H1 (cell line): ENCODE data around the gene KRT23. TPM values are rescaled to one million over a fixed set of nuclear protein-coding genes. Genes with fewer than 3 reads are reported as not detected.

ENCODE experiments used
- CTCF ChIA-PET: fragments of 300-600 bp; sonication (Branson Sonifier 250); formaldehyde crosslinking; loops from one replicate; lab custom pipeline; 2021; ENCODE audit not compliant: partially characterized antibody; lab: Charles Lee
- POLR2A ChIA-PET: fragments of 300-600 bp; sonication (Branson Sonifier 250); formaldehyde crosslinking; loops from one replicate; lab custom pipeline; 2021; ENCODE audit warnings: inconsistent platforms; ENCODE audit not compliant: partially characterized antibody; lab: Charles Lee
- DNase-seq, 2 experiments: peaks; one replicate each; pipeline versions ENCODE4 v3.0.0 to v3.0.0-alpha.2; 2010 to 2022; ENCODE audit warnings: low spot score in 2 of 2, low read depth in 1 of 2, mixed read lengths in 1 of 2
- FAIRE-seq: peaks from 2 replicates; lab custom pipeline; 2011; peaks lifted over from hg19 to GRCh38; lab: Jason Lieb, UNC
- H2AFZ ChIP-seq: 2 replicates; pipeline ENCODE4 v1.8.1; 2012; ENCODE audit warnings: low read length, inconsistent platforms
- H2AK5ac ChIP-seq: 2 replicates; pipeline ENCODE4 v1.6.1; 2013; ENCODE audit warnings: low read depth, low read length
- H2BK120ac ChIP-seq: replicated peaks from 2 replicates; pipeline ENCODE3; 2013; ENCODE audit warnings: low read depth, low read length, inconsistent platforms
- H2BK12ac ChIP-seq: 2 replicates; pipeline ENCODE4 v1.6.1; 2013; ENCODE audit warnings: low read depth, low read length
- H2BK15ac ChIP-seq: 2 replicates; pipeline ENCODE4 v1.6.1; 2013; ENCODE audit warnings: low read length
- H2BK20ac ChIP-seq: 2 replicates; pipeline ENCODE4 v1.6.1; 2013; ENCODE audit warnings: low read length
- H2BK5ac ChIP-seq: 2 replicates; pipeline ENCODE4 v1.6.1; 2013; ENCODE audit warnings: low read depth, low read length
- H3K14ac ChIP-seq: 2 replicates; pipeline ENCODE4 v1.6.1; 2013; ENCODE audit warnings: inconsistent platforms; ENCODE audit not compliant: insufficient read length
- H3K18ac ChIP-seq: 2 replicates; pipeline ENCODE4 v1.6.1; 2013; ENCODE audit warnings: low read length; ENCODE audit errors: extremely low read depth
- H3K23ac ChIP-seq: 2 replicates; pipeline ENCODE4 v1.6.1; 2013; ENCODE audit warnings: inconsistent platforms; ENCODE audit not compliant: insufficient read length
- H3K23me2 ChIP-seq: 2 replicates; pipeline ENCODE4 v1.6.1; 2013; ENCODE audit warnings: low read depth, low read length
- H3K27ac ChIP-seq: 2 replicates; pipeline ENCODE4 v1.6.1; 2011; ENCODE audit warnings: low read depth, low read length, inconsistent platforms
- H3K27me3 ChIP-seq, 4 experiments: replicated peaks in 1 of 4; 1 replicate in 1 of 4; 2 replicates in 3 of 4; pipeline versions ENCODE4 v1.6.1 to v1.8.1; 2011 to 2013; ENCODE audit warnings: low read length in 3 of 4, mild to moderate bottlenecking in 3 of 4, inconsistent platforms in 2 of 4, mixed read lengths in 2 of 4, moderate library complexity in 1 of 4; ENCODE audit not compliant: control insufficient read depth in 3 of 4, insufficient read depth in 3 of 4; ENCODE audit errors: extremely low read depth in 1 of 4
- H3K36me3 ChIP-seq, 4 experiments: 2 replicates each; pipeline versions ENCODE4 v1.6.1 to v1.8.1; 2011 to 2013; ENCODE audit warnings: mild to moderate bottlenecking in 4 of 4, low read length in 3 of 4, moderate library complexity in 2 of 4, control low read depth in 1 of 4, inconsistent platforms in 1 of 4; ENCODE audit not compliant: insufficient read depth in 4 of 4, control insufficient read depth in 2 of 4
- H3K4ac ChIP-seq: replicated peaks from 2 replicates; pipeline ENCODE3; 2013; ENCODE audit warnings: low read length, low read depth, mixed read lengths, inconsistent platforms; ENCODE audit not compliant: insufficient read length
- H3K4me1 ChIP-seq, 4 experiments: replicated peaks in 1 of 4; 1 replicate in 1 of 4; 2 replicates in 3 of 4; pipeline versions ENCODE4 v1.6.1 to v1.8.1; 2011 to 2013; ENCODE audit warnings: low read length in 3 of 4, inconsistent platforms in 2 of 4, mixed read lengths in 1 of 4; ENCODE audit not compliant: insufficient read depth in 4 of 4, control insufficient read depth in 3 of 4
- H3K4me2 ChIP-seq, 2 experiments: 2 replicates each; pipeline versions ENCODE4 v1.6.1 to v1.8.1; 2011 to 2013; ENCODE audit warnings: low read depth in 2 of 2, low read length in 2 of 2, control low read depth in 1 of 2, inconsistent platforms in 1 of 2, mild to moderate bottlenecking in 1 of 2; ENCODE audit not compliant: insufficient read depth in 1 of 2
- H3K4me3 ChIP-seq, 4 experiments: fragments of 200-600, 300-600 bp in 1 of 4; sonication (generic), shearing (Covaris generic), sonication (Bioruptor Twin) in 1 of 4; 2 replicates each; pipeline versions ENCODE4 v1.5.1 to v1.8.1; 2011 to 2016; ENCODE audit warnings: low read length in 4 of 4, low read depth in 3 of 4, control low read depth in 2 of 4, inconsistent platforms in 2 of 4, mild to moderate bottlenecking in 2 of 4, mixed read lengths in 1 of 4, moderate library complexity in 1 of 4; ENCODE audit not compliant: insufficient read depth in 2 of 4; ENCODE audit errors: extremely low read depth in 1 of 4
- H3K56ac ChIP-seq: replicated peaks from 2 replicates; pipeline ENCODE3; 2013; ENCODE audit warnings: low read depth, mild to moderate bottlenecking, mixed read lengths, low read length, inconsistent platforms; ENCODE audit not compliant: insufficient read length
- H3K79me1 ChIP-seq: 2 replicates; pipeline ENCODE4 v1.6.1; 2013; ENCODE audit warnings: low read depth, low read length, control low read depth
- H3K79me2 ChIP-seq, 2 experiments: 2 replicates each; pipeline versions ENCODE4 v1.6.1 to v1.8.1; 2012 to 2013; ENCODE audit warnings: low read length in 2 of 2, mild to moderate bottlenecking in 2 of 2, inconsistent platforms in 1 of 2; ENCODE audit not compliant: insufficient read depth in 2 of 2, control insufficient read depth in 1 of 2
- H3K9ac ChIP-seq, 4 experiments: replicated peaks in 1 of 4; 1 replicate in 1 of 4; 2 replicates in 3 of 4; pipeline versions ENCODE4 v1.6.1 to v1.8.1; 2011 to 2013; ENCODE audit warnings: low read depth in 3 of 4, low read length in 3 of 4, control low read depth in 2 of 4, mild to moderate bottlenecking in 2 of 4, moderate library complexity in 2 of 4, inconsistent platforms in 1 of 4; ENCODE audit errors: extremely low read depth in 1 of 4
- H3K9me3 ChIP-seq, 2 experiments: 2 replicates each; pipeline versions ENCODE4 v1.6.1 to v1.8.1; 2012 to 2013; ENCODE audit warnings: mild to moderate bottlenecking in 2 of 2, moderate library complexity in 2 of 2, control low read depth in 1 of 2, inconsistent platforms in 1 of 2, low read depth in 1 of 2, low read length in 1 of 2, mixed read lengths in 1 of 2; ENCODE audit not compliant: insufficient read depth in 2 of 2
- H4K20me1 ChIP-seq, 2 experiments: replicated peaks in 1 of 2; 2 replicates each; pipeline versions ENCODE3 to v1.8.1; 2011 to 2013; ENCODE audit warnings: inconsistent platforms in 2 of 2, low read length in 2 of 2, mild to moderate bottlenecking in 1 of 2; ENCODE audit not compliant: insufficient read depth in 2 of 2, control insufficient read depth in 1 of 2
- H4K5ac ChIP-seq: 2 replicates; pipeline ENCODE4 v1.6.1; 2013; ENCODE audit warnings: low read length, low read depth, mixed read lengths, inconsistent platforms; ENCODE audit not compliant: insufficient read length
- H4K8ac ChIP-seq: 2 replicates; pipeline ENCODE4 v1.8.0; 2013; ENCODE audit warnings: mild to moderate bottlenecking, moderate library complexity, low read length, inconsistent platforms; ENCODE audit not compliant: insufficient read depth; ENCODE audit errors: extremely low read depth
- H4K91ac ChIP-seq: replicated peaks from 2 replicates; pipeline ENCODE3; 2013; ENCODE audit warnings: low read length, mixed read lengths, inconsistent platforms; ENCODE audit not compliant: insufficient read length
- CBX8 ChIP-seq: fragments of 300-800, 300-1000 bp; sonication (generic); IDR thresholded peaks from 2 replicates; pipeline ENCODE4 v1.7.1; 2016; ENCODE audit warnings: low read depth, low read length, borderline replicate concordance
- FOSL1 ChIP-seq: IDR thresholded peaks from 2 replicates; pipeline ENCODE4 v1.6.1; 2011; ENCODE audit warnings: mild to moderate bottlenecking, low read depth, low read length, moderate library complexity; ENCODE audit not compliant: insufficient read depth
- KDM1A ChIP-seq: fragments of 200-600, 300-600 bp; sonication (generic); IDR thresholded peaks from 2 replicates; pipeline ENCODE4 v1.7.1; 2016; ENCODE audit warnings: mild to moderate bottlenecking, low read length, borderline replicate concordance
- NANOG ChIP-seq: IDR thresholded peaks from 2 replicates; pipeline ENCODE4 v1.6.1; 2011; ENCODE audit warnings: low read length, low read depth, mild to moderate bottlenecking, inconsistent platforms; ENCODE audit not compliant: insufficient read depth, poor library complexity, severe bottlenecking
- POU5F1 ChIP-seq: IDR thresholded peaks from 2 replicates; pipeline ENCODE4 v1.6.1; 2011; ENCODE audit warnings: low read depth, mild to moderate bottlenecking, low read length, moderate library complexity
- RBBP5 ChIP-seq: IDR thresholded peaks from 2 replicates; pipeline ENCODE4 v1.7.1; 2012; ENCODE audit warnings: low read depth, mild to moderate bottlenecking, inconsistent platforms, low read length, moderate library complexity, borderline replicate concordance
- SIX5 ChIP-seq: IDR thresholded peaks from 2 replicates; pipeline ENCODE4 v1.6.1; 2011; ENCODE audit warnings: mild to moderate bottlenecking, low read depth, low read length
- SP2 ChIP-seq: IDR thresholded peaks from 2 replicates; pipeline ENCODE4 v1.6.1; 2012; ENCODE audit warnings: mild to moderate bottlenecking, low read length, inconsistent platforms
- SUZ12 ChIP-seq: fragments of 200-600 bp; sonication (generic); IDR thresholded peaks from 2 replicates; pipeline ENCODE4 v1.6.1; 2012; ENCODE audit warnings: mild to moderate bottlenecking, inconsistent platforms, low read length, moderate library complexity, mixed read lengths
- WGBS, 2 experiments: shearing (Covaris generic) in 1 of 2; methylation state at CpG; one replicate each; pipeline versions ENCODE4 v1.1.6 to v1.1.7; 2013 to 2015; ENCODE audit warnings: low lambda C conversion rate in 2 of 2, mixed read lengths in 2 of 2, inconsistent platforms in 1 of 2, low coverage in 1 of 2, missing lambda C conversion rate in 1 of 2; ENCODE audit not compliant: insufficient replicate concordance in 2 of 2, insufficient coverage in 1 of 2, insufficient read length in 1 of 2; ENCODE audit errors: extremely low coverage in 1 of 2, missing lambda C conversion rate in 1 of 2; 5-methylcytosine and 5-hydroxymethylcytosine counted together
- polyA plus RNA-seq, 7 experiments: library from polyadenylated mRNA; depleted of rRNA in 3 of 7; stranded (reverse) in 5 of 7; unstranded in 2 of 7; fragments of >200 nt in 5 of 7; fragments of 200-250 nt in 2 of 7; gene quantifications; 1 replicate in 5 of 7; 2 replicates in 1 of 7; 4 replicates in 1 of 7; pipeline versions ENCODE4 v1.2.1 to v1.2.3, GENCODE V29; 2011 to 2013; ENCODE audit warnings: missing spikeins in 2 of 7, mixed read lengths in 2 of 7
- total RNA-seq: library from RNA; stranded (reverse); fragmentation: NEBNext Ultra II Directional; extraction: Animal tissue kit (Norgen Biotek cat#: 25700); gene quantifications from 2 replicates; pipeline ENCODE4 v1.2.1, GENCODE V29; 2021
- TF ChIP-seq, protein P1 (sequence below): IDR thresholded peaks from 2 replicates; pipeline ENCODE4 v1.6.1; 2012; ENCODE audit warnings: inconsistent platforms
- TF ChIP-seq, protein P2 (sequence below): IDR thresholded peaks from 2 replicates; pipeline ENCODE4 v1.6.1; 2012; ENCODE audit warnings: inconsistent platforms
- TF ChIP-seq, protein P3 (sequence below): IDR thresholded peaks from 2 replicates; pipeline ENCODE4 v1.6.1; 2012; ENCODE audit warnings: low read length, inconsistent platforms

Gene KRT23
- total and polyA plus RNA-seq, 2 of the 8 experiments (the other 6 are each of a cell fraction or from before 2014, with no cell fraction given) = not detected

DNA sequence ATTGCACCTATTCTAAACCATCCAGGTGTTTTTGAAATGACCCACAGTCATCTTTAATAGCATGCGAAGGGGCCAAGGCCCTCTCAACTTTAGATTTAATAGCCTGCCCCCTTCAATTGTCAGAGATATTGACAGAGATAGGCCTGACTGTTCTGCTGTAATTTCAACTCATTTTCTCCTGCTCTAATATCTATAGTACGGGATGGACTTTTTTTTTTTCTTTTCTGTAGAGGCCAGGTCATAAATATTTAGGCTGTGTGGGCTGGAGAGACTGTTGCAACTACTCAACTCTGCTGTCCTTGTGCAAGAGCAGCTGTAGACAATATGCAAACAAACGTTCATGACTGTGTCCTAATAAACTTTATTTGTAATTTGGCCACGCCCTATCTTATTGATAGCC lies 27.7 kb downstream of the KRT23 start:
- H2AK5ac ChIP-seq = no peak overlapping the region
- H3K23ac ChIP-seq = no peak overlapping the region
- H3K4ac ChIP-seq = no peak overlapping the region
- no peaks in the 10 kb centered on the region for H3K23me2 ChIP-seq
- no peak overlapping the region for H3K56ac ChIP-seq
- no peak overlapping the region for H4K91ac ChIP-seq
- H3K9me3 ChIP-seq = no peaks in the 10 kb centered on the region
- H3K4me1 ChIP-seq = peaks cover 0 to 2% (median 0%) of the 10 kb centered on the region in 4 experiments; a peak in 1 of 7 replicates
- no peak overlapping the region for H4K8ac ChIP-seq
- no peak overlapping the region for H3K4me3 ChIP-seq
- no peak overlapping the region for H3K14ac ChIP-seq
- no peaks in the 10 kb centered on the region for H4K20me1 ChIP-seq
- no peak for FAIRE-seq
- H3K27ac ChIP-seq = no peak overlapping the region
- DNase-seq = no peak
- no peak overlapping the region for H2BK20ac ChIP-seq
- H3K27me3 ChIP-seq = no peaks in the 10 kb centered on the region
- H3K36me3 ChIP-seq = no peaks in the 10 kb centered on the region
- ChIA-PET POLR2A (no interaction called here), CTCF (interaction anchor here (0.6 to 2.2 kb wide), 13 partner anchors 22 to 754 kb away, joined by 3 to 6 read pairs (median 4); no protein-coding TSS in a partner anchor)
- H2BK15ac ChIP-seq = no peak overlapping the region
- no peak overlapping the region for H2BK5ac ChIP-seq
- no peak overlapping the region for H2BK120ac ChIP-seq
- H3K4me2 ChIP-seq = no peak overlapping the region
- WGBS, 2 experiments = 86% methylated on average over 4 of the region's 4 CpGs; no CpG with 5 or more reads in 1 of the 2 experiments
- H3K79me2 ChIP-seq = no peaks in the 10 kb centered on the region
- no peak overlapping the region for H2AFZ ChIP-seq
- no peak overlapping the region for H3K18ac ChIP-seq
- no peak overlapping the region for H3K9ac ChIP-seq
- H2BK12ac ChIP-seq = no peak overlapping the region
- H3K79me1 ChIP-seq = no peaks in the 10 kb centered on the region
- H4K5ac ChIP-seq = no peak overlapping the region
- no peak for TF ChIP-seq SUZ12
- TF ChIP-seq, protein P1, sequence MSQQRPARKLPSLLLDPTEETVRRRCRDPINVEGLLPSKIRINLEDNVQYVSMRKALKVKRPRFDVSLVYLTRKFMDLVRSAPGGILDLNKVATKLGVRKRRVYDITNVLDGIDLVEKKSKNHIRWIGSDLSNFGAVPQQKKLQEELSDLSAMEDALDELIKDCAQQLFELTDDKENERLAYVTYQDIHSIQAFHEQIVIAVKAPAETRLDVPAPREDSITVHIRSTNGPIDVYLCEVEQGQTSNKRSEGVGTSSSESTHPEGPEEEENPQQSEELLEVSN = no peak
- no peak for TF ChIP-seq KDM1A
- TF ChIP-seq SP2 = no peak
- TF ChIP-seq, protein P2, sequence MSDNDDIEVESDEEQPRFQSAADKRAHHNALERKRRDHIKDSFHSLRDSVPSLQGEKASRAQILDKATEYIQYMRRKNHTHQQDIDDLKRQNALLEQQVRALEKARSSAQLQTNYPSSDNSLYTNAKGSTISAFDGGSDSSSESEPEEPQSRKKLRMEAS = no peak
- no peak for TF ChIP-seq NANOG
- no peak for TF ChIP-seq SIX5
- TF ChIP-seq RBBP5 = no peak
- no peak for TF ChIP-seq CBX8
- TF ChIP-seq FOSL1 = no peak
- no peak for TF ChIP-seq POU5F1
- TF ChIP-seq, protein P3, sequence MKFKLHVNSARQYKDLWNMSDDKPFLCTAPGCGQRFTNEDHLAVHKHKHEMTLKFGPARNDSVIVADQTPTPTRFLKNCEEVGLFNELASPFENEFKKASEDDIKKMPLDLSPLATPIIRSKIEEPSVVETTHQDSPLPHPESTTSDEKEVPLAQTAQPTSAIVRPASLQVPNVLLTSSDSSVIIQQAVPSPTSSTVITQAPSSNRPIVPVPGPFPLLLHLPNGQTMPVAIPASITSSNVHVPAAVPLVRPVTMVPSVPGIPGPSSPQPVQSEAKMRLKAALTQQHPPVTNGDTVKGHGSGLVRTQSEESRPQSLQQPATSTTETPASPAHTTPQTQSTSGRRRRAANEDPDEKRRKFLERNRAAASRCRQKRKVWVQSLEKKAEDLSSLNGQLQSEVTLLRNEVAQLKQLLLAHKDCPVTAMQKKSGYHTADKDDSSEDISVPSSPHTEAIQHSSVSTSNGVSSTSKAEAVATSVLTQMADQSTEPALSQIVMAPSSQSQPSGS = no peak
